ENCODE measurements around the gene ZFAND6. TPM values are rescaled to one million over a fixed set of nuclear protein-coding genes. Genes with fewer than 3 reads are reported as not detected.

ZFAND6 gene
- total RNA-seq, 1 donor from 2014 or later, result 77.3 TPM

GRCh38 chr15:80087104-80087503 is 27.6 kb downstream of the ZFAND6 start:
- H3K9me3 Mint-ChIP-seq (ENCODE audit: unreplicated experiment), result no peaks in the 10 kb centered on the region
- no peaks in the 10 kb centered on the region for H3K27me3 Mint-ChIP-seq (ENCODE audit: unreplicated experiment)
- H3K4me3 Mint-ChIP-seq (ENCODE audit: unreplicated experiment), result no peak overlapping the region
- no peak for DNase-seq (ENCODE audit: low spot score)
- TF ChIP-seq CTCF (IDR thresholded peaks at IDR 0.05; ENCODE audit: unreplicated experiment), result no peak
- peak overlapping the region; percentile 25 for H3K27ac Mint-ChIP-seq (ENCODE audit: unreplicated experiment)
- H3K36me3 Mint-ChIP-seq (ENCODE audit: low read depth, unreplicated experiment), result peaks cover 9% of the 10 kb centered on the region
- peaks cover 3% of the 10 kb centered on the region for H3K4me1 Mint-ChIP-seq (ENCODE audit: unreplicated experiment)

DNA sequence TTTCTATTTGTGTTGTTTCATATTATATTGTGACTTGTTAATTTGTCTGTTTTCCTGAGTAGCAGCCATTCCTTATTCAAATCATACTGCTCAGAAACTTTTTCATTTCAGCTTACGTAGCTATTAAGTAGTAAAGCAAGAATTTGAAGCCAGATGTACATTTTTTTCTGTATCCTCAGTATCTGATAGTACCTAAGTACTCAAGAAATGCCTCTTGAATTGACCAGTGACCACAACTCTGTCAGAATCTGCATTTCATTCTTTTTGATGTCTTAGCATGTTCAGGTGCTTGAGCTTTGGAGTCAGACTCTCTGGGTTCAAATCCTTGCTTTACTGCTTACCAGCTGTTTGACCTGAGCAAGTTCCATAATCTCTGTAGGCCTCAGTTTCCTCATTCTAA is 30.6 kb downstream of the ZFAND6 start:
- peaks cover 3% of the 10 kb centered on the region for H3K4me1 Mint-ChIP-seq (ENCODE audit: unreplicated experiment)
- no peak overlapping the region for H3K4me3 Mint-ChIP-seq (ENCODE audit: unreplicated experiment)
- no peak for DNase-seq (ENCODE audit: low spot score)
- TF ChIP-seq CTCF (IDR thresholded peaks at IDR 0.05; ENCODE audit: unreplicated experiment), result no peak
- H3K27ac Mint-ChIP-seq (ENCODE audit: unreplicated experiment), result no peak overlapping the region
- H3K9me3 Mint-ChIP-seq (ENCODE audit: unreplicated experiment), result no peaks in the 10 kb centered on the region
- no peaks in the 10 kb centered on the region for H3K27me3 Mint-ChIP-seq (ENCODE audit: unreplicated experiment)
- H3K36me3 Mint-ChIP-seq (ENCODE audit: low read depth, unreplicated experiment), result peaks cover 9% of the 10 kb centered on the region

GRCh38 chr15:80090879-80091503 is 31.5 kb downstream of the ZFAND6 start:
- H3K27ac Mint-ChIP-seq (ENCODE audit: unreplicated experiment), result no peak overlapping the region
- peaks cover 9% of the 10 kb centered on the region for H3K36me3 Mint-ChIP-seq (ENCODE audit: low read depth, unreplicated experiment)
- peaks cover 3% of the 10 kb centered on the region for H3K4me1 Mint-ChIP-seq (ENCODE audit: unreplicated experiment)
- no peaks in the 10 kb centered on the region for H3K27me3 Mint-ChIP-seq (ENCODE audit: unreplicated experiment)
- DNase-seq (ENCODE audit: low spot score), result no peak
- no peak overlapping the region for H3K4me3 Mint-ChIP-seq (ENCODE audit: unreplicated experiment)
- peak; percentile 74 for TF ChIP-seq CTCF (IDR thresholded peaks at IDR 0.05; ENCODE audit: unreplicated experiment)
- H3K9me3 Mint-ChIP-seq (ENCODE audit: unreplicated experiment), result no peaks in the 10 kb centered on the region

DNA sequence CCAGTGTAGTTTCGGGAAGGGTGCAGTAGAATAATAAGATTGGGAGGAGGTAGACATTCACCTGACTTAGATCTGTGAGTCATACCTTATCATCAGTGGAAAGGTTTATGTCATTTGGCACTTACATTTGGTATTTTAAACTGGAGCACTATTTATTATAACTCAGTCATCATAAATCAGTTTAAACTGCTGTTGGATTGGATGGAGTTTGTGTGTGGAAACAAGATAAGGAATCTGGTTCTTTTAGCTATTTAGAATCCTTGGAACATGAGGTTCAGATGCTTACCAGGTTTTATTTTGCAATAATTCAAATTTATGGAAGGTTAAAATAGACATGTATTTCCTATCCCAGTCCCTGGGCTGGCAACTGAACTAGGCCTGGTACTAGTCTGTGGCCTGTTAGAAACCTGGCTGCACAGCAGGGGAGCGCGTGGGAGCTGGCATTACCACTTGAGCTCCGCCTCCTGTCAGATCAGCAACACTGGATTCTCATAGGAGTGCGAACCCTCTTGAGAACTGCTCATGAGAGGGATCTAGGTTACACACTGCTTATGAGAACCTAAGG is 34.5 kb downstream of the ZFAND6 start:
- Mint-ChIP-seq H3K27ac (ENCODE audit: unreplicated experiment) (no peak overlapping the region), H3K9me3 (ENCODE audit: unreplicated experiment) (no peaks in the 10 kb centered on the region)

More for the DNA sequence above, 34.5 kb downstream of the ZFAND6 start:
- no peak for TF ChIP-seq CTCF (IDR thresholded peaks at IDR 0.05; ENCODE audit: unreplicated experiment)
- H3K27me3 Mint-ChIP-seq (ENCODE audit: unreplicated experiment), result no peaks in the 10 kb centered on the region
- no peak for DNase-seq (ENCODE audit: low spot score)
- no peak overlapping the region for H3K4me3 Mint-ChIP-seq (ENCODE audit: unreplicated experiment)
- H3K36me3 Mint-ChIP-seq (ENCODE audit: low read depth, unreplicated experiment), result peaks cover 6% of the 10 kb centered on the region
- H3K4me1 Mint-ChIP-seq (ENCODE audit: unreplicated experiment), result peaks cover 3% of the 10 kb centered on the region
